Measurements from ENCODE around the gene AGBL4. TPM values are rescaled to one million over a fixed set of nuclear protein-coding genes. Genes with fewer than 3 reads are reported as not detected.

Gene AGBL4
- total RNA-seq, 2 donors from 2014 or later: 0.40 to 5.5 TPM

DNA sequence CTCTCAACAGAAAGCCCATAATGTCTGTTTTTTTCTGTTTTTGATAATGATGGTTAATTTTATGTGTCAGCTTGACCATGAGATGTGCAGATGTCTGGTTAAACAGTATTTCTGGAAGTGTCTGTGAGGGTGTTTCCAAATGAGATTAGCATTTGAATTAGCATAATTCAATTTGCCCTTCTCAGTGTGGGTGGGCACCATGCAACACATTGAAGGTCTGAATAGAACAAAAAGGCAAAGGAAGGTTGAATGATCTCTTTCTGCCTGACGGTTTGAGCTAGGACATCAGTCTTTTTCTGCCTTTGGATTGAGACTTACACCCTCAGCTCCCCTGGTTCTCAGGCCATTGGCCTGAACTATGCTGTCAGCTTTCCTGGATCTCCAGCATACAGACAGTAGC is 1516.9 kb downstream of the AGBL4 start:
- H3K4me1 ChIP-seq (ENCODE audit: control insufficient read depth, insufficient read depth, low read length): no peaks in the 10 kb centered on the region
- Mint-ChIP-seq H3K27ac (no peak overlapping the region), H3K4me1 (peaks cover 10% of the 10 kb centered on the region), H3K9me3 (peaks cover 10% of the 10 kb centered on the region), H3K27me3 (ENCODE audit: insufficient read depth) (no peaks in the 10 kb centered on the region), H3K36me3 (ENCODE audit: low read depth) (peaks cover 5% of the 10 kb centered on the region), H3K4me3 (no peak overlapping the region)
- H3K36me3 ChIP-seq (ENCODE audit: control insufficient read depth, insufficient read depth, low read length): no peaks in the 10 kb centered on the region
- 0% methylated on average over 1 of the region's 1 CpG for WGBS, 2 experiments (ENCODE audit: insufficient coverage in 1 of 2, insufficient read length in 1 of 2)
- DNase-seq: no peak
- TF ChIP-seq, protein P1, sequence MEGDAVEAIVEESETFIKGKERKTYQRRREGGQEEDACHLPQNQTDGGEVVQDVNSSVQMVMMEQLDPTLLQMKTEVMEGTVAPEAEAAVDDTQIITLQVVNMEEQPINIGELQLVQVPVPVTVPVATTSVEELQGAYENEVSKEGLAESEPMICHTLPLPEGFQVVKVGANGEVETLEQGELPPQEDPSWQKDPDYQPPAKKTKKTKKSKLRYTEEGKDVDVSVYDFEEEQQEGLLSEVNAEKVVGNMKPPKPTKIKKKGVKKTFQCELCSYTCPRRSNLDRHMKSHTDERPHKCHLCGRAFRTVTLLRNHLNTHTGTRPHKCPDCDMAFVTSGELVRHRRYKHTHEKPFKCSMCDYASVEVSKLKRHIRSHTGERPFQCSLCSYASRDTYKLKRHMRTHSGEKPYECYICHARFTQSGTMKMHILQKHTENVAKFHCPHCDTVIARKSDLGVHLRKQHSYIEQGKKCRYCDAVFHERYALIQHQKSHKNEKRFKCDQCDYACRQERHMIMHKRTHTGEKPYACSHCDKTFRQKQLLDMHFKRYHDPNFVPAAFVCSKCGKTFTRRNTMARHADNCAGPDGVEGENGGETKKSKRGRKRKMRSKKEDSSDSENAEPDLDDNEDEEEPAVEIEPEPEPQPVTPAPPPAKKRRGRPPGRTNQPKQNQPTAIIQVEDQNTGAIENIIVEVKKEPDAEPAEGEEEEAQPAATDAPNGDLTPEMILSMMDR (conservative IDR thresholded peaks at IDR 0.05): no peak
- H3K9me3 ChIP-seq (ENCODE audit: control insufficient read depth, low read length): peaks cover 14% of the 10 kb centered on the region
- no peak overlapping the region for H3K27ac ChIP-seq (ENCODE audit: low read depth, low read length)
- H3K9ac ChIP-seq (ENCODE audit: extremely low read depth, low read length, poor library complexity, severe bottlenecking): no peak overlapping the region
- no peaks in the 10 kb centered on the region for H3K27me3 ChIP-seq (ENCODE audit: control insufficient read depth, insufficient read depth, low read length, poor library complexity, severe bottlenecking)
- H3K4me3 ChIP-seq (ENCODE audit: low read length): no peak overlapping the region

DNA sequence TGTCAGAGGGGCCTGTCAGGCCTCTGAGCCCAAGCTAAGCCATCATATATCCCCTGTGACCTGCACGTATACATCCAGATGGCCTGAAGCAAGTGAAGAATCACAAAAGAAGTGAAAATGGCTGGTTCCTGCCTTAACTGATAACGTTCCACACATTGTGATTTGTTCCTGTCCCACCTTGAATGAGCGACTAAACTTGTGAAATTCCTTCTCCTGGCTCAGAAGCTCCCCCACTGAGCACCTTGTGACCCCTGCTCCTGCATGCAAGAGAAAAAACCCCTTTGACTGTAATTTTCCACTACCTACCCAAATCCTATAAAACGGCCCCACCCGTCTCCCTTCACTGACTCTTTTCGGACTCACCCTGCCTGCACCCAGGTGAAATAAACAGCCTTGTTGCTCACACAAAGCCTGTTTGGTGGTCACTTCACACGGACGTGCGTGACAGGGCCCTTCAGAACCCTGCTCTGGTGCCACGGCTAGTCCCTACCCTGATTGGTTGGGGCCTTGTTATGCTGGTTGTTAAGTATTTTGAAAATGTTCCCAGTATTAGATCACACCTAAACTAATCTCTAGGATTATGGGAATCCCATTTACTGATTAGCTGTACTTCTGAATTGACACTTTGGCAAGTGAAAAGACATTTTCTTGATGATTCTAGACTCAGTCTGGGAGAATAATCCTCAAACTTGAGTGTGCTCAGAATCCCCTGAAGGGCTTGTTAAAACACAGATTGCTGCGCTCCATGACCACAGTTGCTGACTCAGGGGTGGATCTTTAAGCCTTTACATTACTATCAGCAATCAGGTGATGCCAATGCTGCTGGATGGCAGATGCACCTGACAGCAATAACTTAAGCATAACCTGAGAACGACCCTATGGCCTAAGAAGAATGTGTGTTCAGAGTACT is 1523.0 kb downstream of the AGBL4 start:
- H3K27me3 ChIP-seq (ENCODE audit: control insufficient read depth, insufficient read depth, low read length, poor library complexity, severe bottlenecking): no peaks in the 10 kb centered on the region
- H3K4me1 Mint-ChIP-seq: peaks cover 53% of the 10 kb centered on the region
- TF ChIP-seq, protein P1 (conservative IDR thresholded peaks at IDR 0.05): no peak
- peaks cover 2% of the 10 kb centered on the region for H3K27me3 Mint-ChIP-seq (ENCODE audit: insufficient read depth)
- no peaks in the 10 kb centered on the region for H3K36me3 ChIP-seq (ENCODE audit: control insufficient read depth, insufficient read depth, low read length)
- no peak overlapping the region for H3K4me3 ChIP-seq (ENCODE audit: low read length)
- WGBS, 2 experiments (ENCODE audit: insufficient coverage in 1 of 2, insufficient read length in 1 of 2): 29 to 45% methylated on average over 5 to 12 of the region's 12 CpGs
- peaks cover 16% of the 10 kb centered on the region for H3K4me1 ChIP-seq (ENCODE audit: control insufficient read depth, insufficient read depth, low read length)
- H3K9ac ChIP-seq (ENCODE audit: extremely low read depth, low read length, poor library complexity, severe bottlenecking): peak overlapping the region; percentile 52
- H3K4me3 Mint-ChIP-seq: peak overlapping the region; percentile 19
- peak overlapping the region; percentile 10 for H3K27ac ChIP-seq (ENCODE audit: low read depth, low read length)
- H3K36me3 Mint-ChIP-seq (ENCODE audit: low read depth): no peaks in the 10 kb centered on the region
- no peaks in the 10 kb centered on the region for H3K9me3 ChIP-seq (ENCODE audit: control insufficient read depth, low read length)
- H3K9me3 Mint-ChIP-seq: peaks cover 3% of the 10 kb centered on the region
- peak; percentile 95 for DNase-seq
- peak overlapping the region; percentile 95 for H3K27ac Mint-ChIP-seq

DNA sequence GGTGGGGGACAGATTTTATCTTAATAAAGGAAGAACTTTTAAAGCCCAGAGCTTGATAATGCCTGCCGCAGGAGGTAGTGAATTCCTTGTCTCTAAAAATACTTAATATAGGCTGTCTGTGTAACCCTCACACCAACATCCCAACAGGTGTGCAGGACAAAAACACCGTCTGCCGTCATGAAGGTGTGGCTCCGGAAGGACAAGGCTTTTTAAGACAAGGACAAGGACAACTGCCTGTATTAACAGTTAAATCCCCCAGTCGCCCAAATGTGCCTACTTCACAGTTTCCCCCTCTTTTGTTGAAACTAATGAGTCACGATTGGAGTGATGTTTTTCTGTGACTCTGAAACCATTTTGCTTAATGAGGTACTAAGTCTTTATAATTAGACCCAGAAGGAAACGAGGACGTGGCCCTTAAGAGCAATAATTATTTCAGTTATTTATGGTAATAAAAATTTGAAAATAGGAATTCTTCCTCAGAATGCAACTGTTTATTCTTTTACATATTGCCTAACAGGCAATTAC is 1524.5 kb downstream of the AGBL4 start:
- TF ChIP-seq, protein P1 (conservative IDR thresholded peaks at IDR 0.05): no peak
- Mint-ChIP-seq H3K27ac (peak overlapping the region; percentile 95), H3K36me3 (ENCODE audit: low read depth) (no peaks in the 10 kb centered on the region), H3K9me3 (peaks cover under 1% of the 10 kb centered on the region), H3K4me1 (peaks cover 53% of the 10 kb centered on the region), H3K4me3 (peak overlapping the region; percentile 19), H3K27me3 (ENCODE audit: insufficient read depth) (peaks cover 4% of the 10 kb centered on the region)
- H3K4me1 ChIP-seq (ENCODE audit: control insufficient read depth, insufficient read depth, low read length): peaks cover 16% of the 10 kb centered on the region
- H3K4me3 ChIP-seq (ENCODE audit: low read length): no peak overlapping the region
- WGBS, 2 experiments (ENCODE audit: insufficient coverage in 1 of 2, insufficient read length in 1 of 2): 70 to 86% methylated on average over 2 to 8 of the region's 8 CpGs
- peaks cover 4% of the 10 kb centered on the region for H3K27me3 ChIP-seq (ENCODE audit: control insufficient read depth, insufficient read depth, low read length, poor library complexity, severe bottlenecking)
- no peak overlapping the region for H3K27ac ChIP-seq (ENCODE audit: low read depth, low read length)
- H3K9me3 ChIP-seq (ENCODE audit: control insufficient read depth, low read length): no peaks in the 10 kb centered on the region
- no peaks in the 10 kb centered on the region for H3K36me3 ChIP-seq (ENCODE audit: control insufficient read depth, insufficient read depth, low read length)
- DNase-seq: peak; percentile 74
- no peak overlapping the region for H3K9ac ChIP-seq (ENCODE audit: extremely low read depth, low read length, poor library complexity, severe bottlenecking)
